H9 (cell line): Measurements from ENCODE around the gene HOXB8. TPM values are rescaled to one million over a fixed set of nuclear protein-coding genes. Genes with fewer than 3 reads are reported as not detected.
A peak's percentile ranks its signal among the peaks of the same experiment; 100 is the strongest.

Experiments used
- DNase-seq: peaks from one replicate; pipeline ENCODE4 v3.0.0-alpha.2; 2017
- H2AFZ ChIP-seq: one replicate; pipeline ENCODE4 v1.6.1; 2013; ENCODE audit warnings: mild to moderate bottlenecking, low read length, control low read depth, moderate library complexity
- H2AK5ac ChIP-seq: 2 replicates; pipeline ENCODE4 v1.6.1; 2013; ENCODE audit warnings: low read length, control low read depth, mixed read lengths; ENCODE audit not compliant: insufficient read length
- H2BK120ac ChIP-seq: one replicate; pipeline ENCODE4 v1.6.1; 2013; ENCODE audit warnings: low read depth, mild to moderate bottlenecking, low read length, control low read depth, inconsistent platforms; ENCODE audit not compliant: poor library complexity, severe bottlenecking
- H2BK12ac ChIP-seq: 2 replicates; pipeline ENCODE4 v1.6.1; 2013; ENCODE audit warnings: low read length, control low read depth, mixed read lengths, low read depth; ENCODE audit not compliant: insufficient read length
- H2BK15ac ChIP-seq: 2 replicates; pipeline ENCODE4 v1.6.1; 2013; ENCODE audit warnings: low read depth, low read length, control low read depth
- H2BK20ac ChIP-seq: one replicate; pipeline ENCODE4 v1.6.1; 2013; ENCODE audit warnings: low read depth, mild to moderate bottlenecking, low read length, control low read depth, inconsistent platforms; ENCODE audit not compliant: poor library complexity, severe bottlenecking
- H2BK5ac ChIP-seq: 2 replicates; pipeline ENCODE4 v1.6.1; 2013; ENCODE audit warnings: low read length, control low read depth, mixed read lengths; ENCODE audit not compliant: insufficient read length
- H3K14ac ChIP-seq: 2 replicates; pipeline ENCODE4 v1.6.1; 2013; ENCODE audit warnings: low read length, control low read depth; ENCODE audit not compliant: insufficient read depth
- H3K18ac ChIP-seq: 2 replicates; pipeline ENCODE4 v1.6.1; 2013; ENCODE audit warnings: low read depth, mild to moderate bottlenecking, mixed read lengths, low read length, control low read depth; ENCODE audit not compliant: insufficient read length
- H3K23ac ChIP-seq: 2 replicates; pipeline ENCODE4 v1.6.1; 2013; ENCODE audit warnings: low read length, control low read depth, mixed read lengths, low read depth; ENCODE audit not compliant: insufficient read length
- H3K23me2 ChIP-seq: 2 replicates; pipeline ENCODE4 v1.6.1; 2013; ENCODE audit warnings: low read depth, mild to moderate bottlenecking, mixed read lengths, low read length, control low read depth; ENCODE audit not compliant: insufficient read length, poor library complexity, severe bottlenecking
- H3K27ac ChIP-seq: 2 replicates; pipeline ENCODE4 v1.5.1; 2013; ENCODE audit warnings: low read length, control low read depth, mixed read lengths, low read depth; ENCODE audit not compliant: insufficient read length
- H3K27me3 ChIP-seq: 2 replicates; pipeline ENCODE4 v1.6.1; 2013; ENCODE audit warnings: low read length, control low read depth, inconsistent platforms; ENCODE audit not compliant: insufficient read depth
- H3K4ac ChIP-seq: 2 replicates; pipeline ENCODE4 v1.6.1; 2013; ENCODE audit warnings: low read depth, mild to moderate bottlenecking, control low read depth, inconsistent platforms, low read length, moderate library complexity
- H3K4me1 ChIP-seq: 2 replicates; pipeline ENCODE4 v1.6.1; 2013; ENCODE audit warnings: low read length, control low read depth, inconsistent platforms; ENCODE audit not compliant: insufficient read depth
- H3K4me2 ChIP-seq: 2 replicates; pipeline ENCODE4 v1.6.1; 2013; ENCODE audit warnings: low read length, control low read depth, mixed read lengths; ENCODE audit not compliant: insufficient read length, insufficient read depth
- H3K56ac ChIP-seq: 2 replicates; pipeline ENCODE4 v1.6.1; 2013; ENCODE audit warnings: low read depth, mild to moderate bottlenecking, mixed read lengths, low read length, control low read depth; ENCODE audit not compliant: insufficient read length
- H3K79me1 ChIP-seq: 2 replicates; pipeline ENCODE4 v1.6.1; 2013; ENCODE audit warnings: low read depth, mild to moderate bottlenecking, moderate library complexity, low read length, control low read depth, inconsistent platforms; ENCODE audit not compliant: insufficient read depth, poor library complexity, severe bottlenecking
- H3K79me2 ChIP-seq: 2 replicates; pipeline ENCODE4 v1.6.1; 2013; ENCODE audit warnings: low read length, control low read depth, inconsistent platforms; ENCODE audit not compliant: insufficient read depth
- H3K9ac ChIP-seq: 2 replicates; pipeline ENCODE4 v1.6.1; 2013; ENCODE audit warnings: low read length, control low read depth, mixed read lengths; ENCODE audit not compliant: insufficient read length; ENCODE audit errors: extremely low read depth
- H3K9me3 ChIP-seq: one replicate; pipeline ENCODE4 v1.6.1; 2013; ENCODE audit warnings: low read depth, low read length, inconsistent platforms; ENCODE audit not compliant: control insufficient read depth
- H3T11ph ChIP-seq: one replicate; pipeline ENCODE4 v1.6.1; 2013; ENCODE audit warnings: mild to moderate bottlenecking, low read length, control low read depth, inconsistent platforms
- H4K20me1 ChIP-seq: one replicate; pipeline ENCODE4 v1.6.1; 2013; ENCODE audit not compliant: control insufficient read depth, insufficient read length, insufficient read depth
- H4K5ac ChIP-seq: 2 replicates; pipeline ENCODE4 v1.6.1; 2013; ENCODE audit warnings: low read depth, mild to moderate bottlenecking, mixed read lengths, low read length, control low read depth; ENCODE audit not compliant: insufficient read length
- H4K8ac ChIP-seq: replicated peaks from 2 replicates; pipeline ENCODE4 v1.6.1; 2013; ENCODE audit warnings: low read length, control low read depth, mixed read lengths, low read depth; ENCODE audit not compliant: insufficient read length
- H4K91ac ChIP-seq: 2 replicates; pipeline ENCODE4 v1.6.1; 2013; ENCODE audit warnings: low read depth, mild to moderate bottlenecking, moderate library complexity, mixed read lengths, low read length, control low read depth; ENCODE audit not compliant: insufficient read length
- H3K27ac Mint-ChIP-seq, 3 experiments: 2 replicates in 2 of 3; 3 replicates in 1 of 3; pipeline ENCODE4 v1.8.0; 2020 to 2021; ENCODE audit warnings: mixed read lengths in 3 of 3, mild to moderate bottlenecking in 1 of 3, moderate library complexity in 1 of 3
- H3K27me3 Mint-ChIP-seq: 2 replicates; pipeline ENCODE4 v1.8.0; 2021; ENCODE audit warnings: low read depth, mild to moderate bottlenecking, moderate library complexity, mixed read lengths
- H3K36me3 Mint-ChIP-seq, 3 experiments: 2 replicates in 2 of 3; 3 replicates in 1 of 3; pipeline ENCODE4 v1.8.0; 2020 to 2021; ENCODE audit warnings: low read depth in 3 of 3, mixed read lengths in 3 of 3; ENCODE audit not compliant: insufficient read depth in 1 of 3
- H3K4me1 Mint-ChIP-seq, 2 experiments: 2 replicates each; pipeline ENCODE4 v1.8.0; 2020; ENCODE audit warnings: mixed read lengths in 2 of 2
- H3K4me3 Mint-ChIP-seq, 2 experiments: 2 replicates in 1 of 2; 3 replicates in 1 of 2; pipeline ENCODE4 v1.8.0; 2020 to 2021; ENCODE audit warnings: mild to moderate bottlenecking in 2 of 2, mixed read lengths in 2 of 2, moderate library complexity in 1 of 2
- H3K9me3 Mint-ChIP-seq, 2 experiments: 2 replicates in 1 of 2; 3 replicates in 1 of 2; pipeline ENCODE4 v1.8.0; 2020; ENCODE audit warnings: mild to moderate bottlenecking in 2 of 2, mixed read lengths in 2 of 2, moderate library complexity in 1 of 2
- CTCF ChIP-seq: fragments of 200-600 bp; sonication (generic); conservative IDR thresholded peaks from 3 replicates; pipeline ENCODE4 v1.8.0; 2021; ENCODE audit warnings: antibody characterized with exemption, mild to moderate bottlenecking
- WGBS: extraction: QIAGEN DNeasy Blood & Tissue Kit; methylation state at CpG from one replicate; pipeline ENCODE4 v1.1.7; 2013; ENCODE audit warnings: missing lambda C conversion rate, low lambda C conversion rate, mixed read lengths; ENCODE audit not compliant: insufficient read length; ENCODE audit errors: extremely low coverage; 5-methylcytosine and 5-hydroxymethylcytosine counted together
- total RNA-seq: library from RNA; stranded (reverse); gene quantifications from 2 replicates; pipeline ENCODE4 v1.2.1, GENCODE V29; 2021

HOXB8 gene
- total RNA-seq, 1 experiment from 2014 or later = not detected

GRCh38 chr17:48632579-48633265 lies 17.6 kb upstream of the HOXB8 start:
- no peak overlapping the region for H3K14ac ChIP-seq
- H3K27me3 ChIP-seq = peaks cover 97% of the 10 kb centered on the region
- Mint-ChIP-seq H3K27ac (no peak overlapping the region), H3K9me3 (peaks cover 4 to 17% of the 10 kb centered on the region in 2 experiments), H3K27me3 (peaks cover 100% of the 10 kb centered on the region), H3K4me1 (peaks cover 2 to 8% of the 10 kb centered on the region in 2 experiments; a peak in 2 of 4 replicates), H3K36me3 (peaks cover 0 to 1% (median 0%) of the 10 kb centered on the region in 3 experiments; a peak in 2 of 7 replicates), H3K4me3 (no peak overlapping the region; a peak in 1 of 5 replicates)
- no peaks in the 10 kb centered on the region for H3K79me1 ChIP-seq
- H2BK120ac ChIP-seq = no peak overlapping the region
- H3K23me2 ChIP-seq = no peaks in the 10 kb centered on the region
- no peak overlapping the region for H2AK5ac ChIP-seq
- WGBS = no CpG with 5 or more reads among the region's 7 CpGs
- no peak overlapping the region for H3K18ac ChIP-seq
- DNase-seq = peak; percentile 42
- no peak overlapping the region for H2BK15ac ChIP-seq
- H3K9ac ChIP-seq = no peak overlapping the region
- TF ChIP-seq CTCF = no peak
- H3K4me2 ChIP-seq = no peak overlapping the region
- no peak overlapping the region for H3T11ph ChIP-seq
- no peak overlapping the region for H3K27ac ChIP-seq
- H2BK12ac ChIP-seq = no peak overlapping the region
- H2BK20ac ChIP-seq = no peak overlapping the region
- no peak overlapping the region for H4K5ac ChIP-seq
- H3K79me2 ChIP-seq = no peaks in the 10 kb centered on the region; the same call in 1 of the 2 replicates
- H3K56ac ChIP-seq = no peak overlapping the region
- H4K20me1 ChIP-seq = no peaks in the 10 kb centered on the region
- H3K4me1 ChIP-seq = no peaks in the 10 kb centered on the region; the same call in 1 of the 2 replicates
- H2BK5ac ChIP-seq = no peak overlapping the region
- no peaks in the 10 kb centered on the region for H3K9me3 ChIP-seq
- H3K4ac ChIP-seq = no peak overlapping the region
- H4K91ac ChIP-seq = no peak overlapping the region
- H3K23ac ChIP-seq = no peak overlapping the region
- no peak overlapping the region for H2AFZ ChIP-seq
- H4K8ac ChIP-seq = no peak overlapping the region
